ENCODE measurements around the gene ARMC9. TPM values are rescaled to one million over a fixed set of nuclear protein-coding genes. Genes with fewer than 3 reads are reported as not detected.

Gene ARMC9
- total and polyA plus RNA-seq, 2 experiments from 2014 or later = 22.5 to 23.7 TPM

DNA sequence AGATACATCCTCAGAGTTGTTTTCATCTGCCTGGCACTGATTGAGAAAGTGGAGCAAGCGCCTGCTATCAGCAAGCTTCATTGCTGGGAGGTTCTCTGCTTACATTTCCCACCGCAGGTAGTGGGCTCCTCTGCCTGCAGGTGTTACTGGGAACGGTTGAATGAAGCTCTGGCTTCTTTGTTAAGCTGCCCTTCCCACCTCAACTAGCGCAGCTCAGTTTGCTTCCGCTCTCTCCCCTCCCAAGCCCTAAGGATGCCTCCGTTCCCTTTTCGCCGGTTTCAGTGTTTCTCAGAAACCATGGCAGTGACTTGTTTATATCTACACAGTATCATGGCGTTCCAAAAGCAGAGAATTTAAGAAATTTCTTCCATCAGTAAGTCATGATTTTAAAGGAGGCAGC, 124.9 kb downstream of the ARMC9 start:
- H3K36me3 ChIP-seq (replicated peaks; ENCODE audit: insufficient read depth, low read depth) = no peaks in the 10 kb centered on the region
- H3K9me2 ChIP-seq (replicated peaks; ENCODE audit: insufficient read depth) = no peaks in the 10 kb centered on the region
- no peak overlapping the region for H2AFZ ChIP-seq
- H3K9me3 ChIP-seq (ENCODE audit: low read depth) = no peaks in the 10 kb centered on the region
- no peaks in the 10 kb centered on the region for H3K27me3 ChIP-seq
- H4K20me1 ChIP-seq (ENCODE audit: insufficient read depth, poor library complexity, severe bottlenecking) = no peaks in the 10 kb centered on the region
- 88% methylated on average over 9 of the region's 9 CpGs for WGBS (ENCODE audit: low lambda C conversion rate, missing lambda C conversion rate)
- no peak for DNase-seq (ENCODE audit: low spot score)
- H3K4me1 ChIP-seq (ENCODE audit: insufficient read depth) = no peaks in the 10 kb centered on the region
- no peak for TF ChIP-seq EZH2 (IDR thresholded peaks at IDR 0.05; ENCODE audit: borderline replicate concordance)
- TF ChIP-seq, protein P1, sequence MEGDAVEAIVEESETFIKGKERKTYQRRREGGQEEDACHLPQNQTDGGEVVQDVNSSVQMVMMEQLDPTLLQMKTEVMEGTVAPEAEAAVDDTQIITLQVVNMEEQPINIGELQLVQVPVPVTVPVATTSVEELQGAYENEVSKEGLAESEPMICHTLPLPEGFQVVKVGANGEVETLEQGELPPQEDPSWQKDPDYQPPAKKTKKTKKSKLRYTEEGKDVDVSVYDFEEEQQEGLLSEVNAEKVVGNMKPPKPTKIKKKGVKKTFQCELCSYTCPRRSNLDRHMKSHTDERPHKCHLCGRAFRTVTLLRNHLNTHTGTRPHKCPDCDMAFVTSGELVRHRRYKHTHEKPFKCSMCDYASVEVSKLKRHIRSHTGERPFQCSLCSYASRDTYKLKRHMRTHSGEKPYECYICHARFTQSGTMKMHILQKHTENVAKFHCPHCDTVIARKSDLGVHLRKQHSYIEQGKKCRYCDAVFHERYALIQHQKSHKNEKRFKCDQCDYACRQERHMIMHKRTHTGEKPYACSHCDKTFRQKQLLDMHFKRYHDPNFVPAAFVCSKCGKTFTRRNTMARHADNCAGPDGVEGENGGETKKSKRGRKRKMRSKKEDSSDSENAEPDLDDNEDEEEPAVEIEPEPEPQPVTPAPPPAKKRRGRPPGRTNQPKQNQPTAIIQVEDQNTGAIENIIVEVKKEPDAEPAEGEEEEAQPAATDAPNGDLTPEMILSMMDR (IDR thresholded peaks at IDR 0.05; ENCODE audit: poor library complexity) = no peak
- no peak for TF ChIP-seq EZH2phosphoT487 (IDR thresholded peaks at IDR 0.05; ENCODE audit: low read depth, severe bottlenecking, unreplicated experiment)
- H3K79me2 ChIP-seq = no peaks in the 10 kb centered on the region
- H3K4me2 ChIP-seq = no peak overlapping the region
- H3K4me3 ChIP-seq = no peak overlapping the region
- H3K27ac ChIP-seq = no peak overlapping the region

DNA sequence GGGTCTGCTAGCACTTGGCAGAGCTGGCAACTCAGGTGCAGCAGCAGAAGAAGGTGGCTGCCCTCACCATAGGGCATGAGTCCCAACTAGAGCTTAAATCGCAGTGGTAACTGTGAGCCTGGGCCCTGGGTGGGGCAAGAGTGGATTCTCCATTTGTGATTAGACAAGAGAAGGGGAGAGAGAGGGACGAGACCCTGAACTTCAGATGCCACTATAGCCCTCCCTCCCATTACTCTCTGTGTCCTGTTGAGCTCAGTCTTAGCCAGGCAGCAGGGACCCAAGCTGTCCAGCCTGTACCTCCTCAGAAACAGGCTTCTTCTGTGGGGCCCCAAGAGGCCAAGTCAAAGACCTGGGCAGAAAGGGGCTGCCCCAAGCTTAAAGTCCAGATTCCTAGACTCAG, 127.4 kb downstream of the ARMC9 start:
- Histone ChIP-seq H3K4me3 (no peak overlapping the region), H3K9me3 (ENCODE audit: low read depth) (no peaks in the 10 kb centered on the region), H3K27ac (no peak overlapping the region), H2AFZ (no peak overlapping the region), H4K20me1 (ENCODE audit: insufficient read depth, poor library complexity, severe bottlenecking) (no peaks in the 10 kb centered on the region), H3K79me2 (no peaks in the 10 kb centered on the region), H3K27me3 (no peaks in the 10 kb centered on the region), H3K4me2 (no peak overlapping the region), H3K9me2 (replicated peaks; ENCODE audit: insufficient read depth) (no peaks in the 10 kb centered on the region), H3K36me3 (replicated peaks; ENCODE audit: insufficient read depth, low read depth) (no peaks in the 10 kb centered on the region), H3K4me1 (ENCODE audit: insufficient read depth) (no peaks in the 10 kb centered on the region)
- no peak for DNase-seq (ENCODE audit: low spot score)
- WGBS (ENCODE audit: low lambda C conversion rate, missing lambda C conversion rate) = 100% methylated on average over 2 of the region's 2 CpGs
- TF ChIP-seq, protein P1 (IDR thresholded peaks at IDR 0.05; ENCODE audit: poor library complexity) = no peak
- TF ChIP-seq EZH2phosphoT487 (IDR thresholded peaks at IDR 0.05; ENCODE audit: low read depth, severe bottlenecking, unreplicated experiment) = no peak

DNA sequence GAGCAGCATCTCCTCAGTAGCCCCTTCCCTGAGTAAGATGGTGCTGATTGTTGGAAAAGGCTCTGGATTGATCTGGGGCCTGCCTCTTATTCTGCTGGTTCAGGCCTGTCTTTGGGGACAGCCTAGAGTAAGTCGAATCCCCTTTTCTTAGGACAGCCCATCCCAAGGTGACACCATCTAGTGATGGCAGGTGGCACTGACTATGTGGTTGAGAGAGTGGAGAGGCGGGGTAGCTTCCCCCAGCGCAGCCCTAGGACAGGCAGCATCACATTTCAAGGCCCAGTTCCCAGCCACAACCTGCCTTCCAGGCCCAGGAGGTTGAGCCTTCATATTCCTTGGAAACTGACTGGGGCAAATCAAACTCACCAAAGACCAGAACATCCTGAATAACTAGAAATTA, 128.0 kb downstream of the ARMC9 start:
- H3K4me3 ChIP-seq = no peak overlapping the region
- no peaks in the 10 kb centered on the region for H3K4me1 ChIP-seq (ENCODE audit: insufficient read depth)
- no peak for DNase-seq (ENCODE audit: low spot score)
- no peaks in the 10 kb centered on the region for H3K9me3 ChIP-seq (ENCODE audit: low read depth)
- H3K4me2 ChIP-seq = no peak overlapping the region
- no peak overlapping the region for H2AFZ ChIP-seq
- H3K9me2 ChIP-seq (replicated peaks; ENCODE audit: insufficient read depth) = no peaks in the 10 kb centered on the region
- 92% methylated on average over 3 of the region's 3 CpGs for WGBS (ENCODE audit: low lambda C conversion rate, missing lambda C conversion rate)
- H3K36me3 ChIP-seq (replicated peaks; ENCODE audit: insufficient read depth, low read depth) = no peaks in the 10 kb centered on the region
- no peak overlapping the region for H3K27ac ChIP-seq
- H4K20me1 ChIP-seq (ENCODE audit: insufficient read depth, poor library complexity, severe bottlenecking) = no peaks in the 10 kb centered on the region
- H3K79me2 ChIP-seq = no peaks in the 10 kb centered on the region
- no peak for TF ChIP-seq EZH2 (IDR thresholded peaks at IDR 0.05; ENCODE audit: borderline replicate concordance)
- no peak for TF ChIP-seq EZH2phosphoT487 (IDR thresholded peaks at IDR 0.05; ENCODE audit: low read depth, severe bottlenecking, unreplicated experiment)
- H3K27me3 ChIP-seq = no peaks in the 10 kb centered on the region

DNA sequence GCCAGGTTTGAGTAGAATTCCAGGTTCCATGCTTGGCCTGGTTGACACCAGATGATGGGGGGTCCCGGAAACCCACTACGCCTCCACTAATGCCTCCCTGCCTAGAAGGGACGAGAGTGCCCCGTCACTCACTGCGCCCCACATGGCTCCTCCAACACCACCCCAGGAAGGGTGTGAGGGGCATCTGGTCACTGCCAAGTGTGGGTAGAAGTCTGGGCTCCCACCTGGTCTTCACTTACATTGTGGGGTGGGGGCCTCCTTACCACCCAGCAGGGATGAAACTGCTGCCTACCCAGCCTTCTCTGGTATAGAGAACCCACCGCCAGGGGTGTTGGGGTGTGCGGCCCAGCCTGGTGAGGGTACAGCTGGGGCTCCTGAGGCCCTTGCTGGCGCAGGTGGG, 131.9 kb downstream of the ARMC9 start:
- WGBS (ENCODE audit: low lambda C conversion rate, missing lambda C conversion rate) = 89% methylated on average over 8 of the region's 8 CpGs
- no peaks in the 10 kb centered on the region for H3K36me3 ChIP-seq (replicated peaks; ENCODE audit: insufficient read depth, low read depth)
- H3K9me3 ChIP-seq (ENCODE audit: low read depth) = no peaks in the 10 kb centered on the region
- no peaks in the 10 kb centered on the region for H3K9me2 ChIP-seq (replicated peaks; ENCODE audit: insufficient read depth)
- no peak for DNase-seq (ENCODE audit: low spot score)
- H4K20me1 ChIP-seq (ENCODE audit: insufficient read depth, poor library complexity, severe bottlenecking) = no peaks in the 10 kb centered on the region
- TF ChIP-seq EZH2 (IDR thresholded peaks at IDR 0.05; ENCODE audit: borderline replicate concordance) (no peak), EZH2phosphoT487 (IDR thresholded peaks at IDR 0.05; ENCODE audit: low read depth, severe bottlenecking, unreplicated experiment) (no peak)
- TF ChIP-seq, protein P1 (IDR thresholded peaks at IDR 0.05; ENCODE audit: poor library complexity) = no peak
- H2AFZ ChIP-seq = no peak overlapping the region
- no peak overlapping the region for H3K27ac ChIP-seq
- no peaks in the 10 kb centered on the region for H3K79me2 ChIP-seq
- H3K4me2 ChIP-seq = no peak overlapping the region
- H3K4me3 ChIP-seq = no peak overlapping the region
- no peaks in the 10 kb centered on the region for H3K27me3 ChIP-seq
- no peaks in the 10 kb centered on the region for H3K4me1 ChIP-seq (ENCODE audit: insufficient read depth)
